IPS DF 6.9 (cell line): Measurements from ENCODE around the gene NUDT8.

ENCODE experiments used
- DNase-seq: peaks from one replicate; pipeline ENCODE4 v3.0.0-alpha.2; 2013; ENCODE audit warnings: low read depth, low spot score
- H3K27ac ChIP-seq: one replicate; pipeline ENCODE4 v1.5.1; 2013; ENCODE audit warnings: low read length, control low read depth
- H3K27me3 ChIP-seq: 2 replicates; pipeline ENCODE4 v1.6.1; 2013; ENCODE audit warnings: mild to moderate bottlenecking, low read length; ENCODE audit not compliant: control insufficient read depth, insufficient read depth
- H3K36me3 ChIP-seq: 2 replicates; pipeline ENCODE4 v1.6.1; 2013; ENCODE audit warnings: low read length; ENCODE audit not compliant: control insufficient read depth, insufficient read depth
- H3K4me1 ChIP-seq: 2 replicates; pipeline ENCODE4 v1.6.1; 2013; ENCODE audit warnings: low read length; ENCODE audit not compliant: control insufficient read depth, insufficient read depth
- H3K4me3 ChIP-seq: 2 replicates; pipeline ENCODE4 v1.5.1; 2013; ENCODE audit warnings: mild to moderate bottlenecking, low read length
- H3K9me3 ChIP-seq: 2 replicates; pipeline ENCODE4 v1.6.1; 2013; ENCODE audit warnings: low read length, inconsistent platforms; ENCODE audit not compliant: control insufficient read depth, insufficient read depth
- WGBS: extraction: QIAGEN DNeasy Blood & Tissue Kit; methylation state at CpG from one replicate; pipeline ENCODE4 v1.1.7; 2013; ENCODE audit warnings: mixed read lengths, missing lambda C conversion rate; ENCODE audit not compliant: insufficient read length, insufficient coverage; 5-methylcytosine and 5-hydroxymethylcytosine counted together

NUDT8 gene

GRCh38 chr11:67629386-67630227, at the start of gene NUDT8:
TSS of gene NUDT8 (minus strand) at chr11:67629937. CDS start at chr11:67629911, 26 bp downstream.
- DNase-seq, result no peak
- H3K27me3 ChIP-seq, result no peaks in the 10 kb centered on the region
- H3K4me3 ChIP-seq, result peak within 1 kb of the TSS; percentile 67; the same call in 1 of the 2 replicates
- H3K4me1 ChIP-seq, result peaks cover 8% of the 10 kb centered on the region
- H3K9me3 ChIP-seq, result no peaks in the 10 kb centered on the region
- WGBS, result no CpG with 5 or more reads among the region's 102 CpGs
- H3K27ac ChIP-seq, result no peak within 1 kb of the TSS
- no peaks in the 10 kb centered on the region for H3K36me3 ChIP-seq

GRCh38 chr11:67675058-67675747, 45.5 kb upstream of the NUDT8 start:
- no peak for DNase-seq
- Histone ChIP-seq H3K9me3 (no peaks in the 10 kb centered on the region), H3K4me1 (no peaks in the 10 kb centered on the region; the same call in 1 of the 2 replicates), H3K27ac (no peak overlapping the region), H3K27me3 (no peaks in the 10 kb centered on the region), H3K36me3 (no peaks in the 10 kb centered on the region), H3K4me3 (no peak overlapping the region)
- no CpG with 5 or more reads among the region's 12 CpGs for WGBS

GRCh38 chr11:67674442-67674871, 44.7 kb upstream of the NUDT8 start, which contains the start of gene ALDH3B2:
TSS of gene ALDH3B2 (minus strand) at chr11:67674623. CDS start at chr11:67666935, 7,688 bp downstream.
- no peaks in the 10 kb centered on the region for H3K36me3 ChIP-seq
- no peak within 1 kb of the TSS for H3K27ac ChIP-seq
- H3K27me3 ChIP-seq, result no peaks in the 10 kb centered on the region
- no peak for DNase-seq
- H3K4me1 ChIP-seq, result no peaks in the 10 kb centered on the region; the same call in 1 of the 2 replicates
- no peak within 1 kb of the TSS for H3K4me3 ChIP-seq
- WGBS, result no CpG with 5 or more reads among the region's 8 CpGs
- no peaks in the 10 kb centered on the region for H3K9me3 ChIP-seq

- H3K4me1 ChIP-seq, result no peaks in the 10 kb centered on the region; the same call in 1 of the 2 replicates
- WGBS, result no CpG with 5 or more reads among the region's 8 CpGs
- no peak overlapping the region for H3K4me3 ChIP-seq
- no peaks in the 10 kb centered on the region for H3K9me3 ChIP-seq
- no peaks in the 10 kb centered on the region for H3K36me3 ChIP-seq
- H3K27ac ChIP-seq, result no peak overlapping the region
- H3K27me3 ChIP-seq, result no peaks in the 10 kb centered on the region
- no peak for DNase-seq
Measured at GRCh38 chr11:67673902-67674301, 44.2 kb upstream of the NUDT8 start.

- H3K36me3 ChIP-seq, result no peaks in the 10 kb centered on the region
- H3K4me1 ChIP-seq, result no peaks in the 10 kb centered on the region; the same call in 1 of the 2 replicates
- no peaks in the 10 kb centered on the region for H3K27me3 ChIP-seq
- no CpG with 5 or more reads among the region's 7 CpGs for WGBS
- no peaks in the 10 kb centered on the region for H3K9me3 ChIP-seq
- H3K4me3 ChIP-seq, result no peak overlapping the region
- H3K27ac ChIP-seq, result no peak overlapping the region
- no peak for DNase-seq
Measured at GRCh38 chr11:67673358-67673757, 43.6 kb upstream of the NUDT8 start.

- no peaks in the 10 kb centered on the region for H3K9me3 ChIP-seq
- H3K27ac ChIP-seq, result no peak overlapping the region
- no peak for DNase-seq
- H3K36me3 ChIP-seq, result no peaks in the 10 kb centered on the region
- H3K4me1 ChIP-seq, result no peaks in the 10 kb centered on the region; the same call in 1 of the 2 replicates
- H3K4me3 ChIP-seq, result no peak overlapping the region
- no peaks in the 10 kb centered on the region for H3K27me3 ChIP-seq
- no CpG with 5 or more reads among the region's 8 CpGs for WGBS
Measured at GRCh38 chr11:67671211-67671520, 41.4 kb upstream of the NUDT8 start.

GRCh38 chr11:67670316-67671210, 40.8 kb upstream of the NUDT8 start:
- Histone ChIP-seq H3K36me3 (no peaks in the 10 kb centered on the region), H3K4me3 (no peak overlapping the region), H3K27ac (no peak overlapping the region), H3K4me1 (no peaks in the 10 kb centered on the region; the same call in 1 of the 2 replicates), H3K27me3 (no peaks in the 10 kb centered on the region), H3K9me3 (no peaks in the 10 kb centered on the region)
- DNase-seq, result no peak
- WGBS, result no CpG with 5 or more reads among the region's 23 CpGs

- no CpG with 5 or more reads among the region's 5 CpGs for WGBS
- DNase-seq, result no peak
- H3K27ac ChIP-seq, result no peak overlapping the region
Measured at GRCh38 chr11:67668192-67668551, 38.4 kb upstream of the NUDT8 start.

GRCh38 chr11:67667490-67668191, 37.9 kb upstream of the NUDT8 start:
- no peaks in the 10 kb centered on the region; the same call in 1 of the 2 replicates for H3K36me3 ChIP-seq
- H3K27me3 ChIP-seq, result no peaks in the 10 kb centered on the region
- H3K27ac ChIP-seq, result no peak overlapping the region
- no peak overlapping the region for H3K4me3 ChIP-seq
- no peaks in the 10 kb centered on the region for H3K9me3 ChIP-seq
- H3K4me1 ChIP-seq, result no peaks in the 10 kb centered on the region
- no CpG with 5 or more reads among the region's 26 CpGs for WGBS
- no peak for DNase-seq

More at GRCh38 chr11:67668192-67668551, 38.4 kb upstream of the NUDT8 start:
- H3K36me3 ChIP-seq, result no peaks in the 10 kb centered on the region; the same call in 1 of the 2 replicates
- no peaks in the 10 kb centered on the region for H3K4me1 ChIP-seq
- H3K27me3 ChIP-seq, result no peaks in the 10 kb centered on the region
- no peak overlapping the region for H3K4me3 ChIP-seq
- H3K9me3 ChIP-seq, result no peaks in the 10 kb centered on the region
